Measurements from ENCODE around the gene KIF19. TPM values are rescaled to one million over a fixed set of nuclear protein-coding genes. Genes with fewer than 3 reads are reported as not detected.

The KIF19 gene
- total and polyA plus RNA-seq, 10 of the 15 experiments (the other 5 are each of a cell fraction or from before 2014, with no cell fraction given) = 0.06 to 0.07 TPM; not detected in 8

DNA sequence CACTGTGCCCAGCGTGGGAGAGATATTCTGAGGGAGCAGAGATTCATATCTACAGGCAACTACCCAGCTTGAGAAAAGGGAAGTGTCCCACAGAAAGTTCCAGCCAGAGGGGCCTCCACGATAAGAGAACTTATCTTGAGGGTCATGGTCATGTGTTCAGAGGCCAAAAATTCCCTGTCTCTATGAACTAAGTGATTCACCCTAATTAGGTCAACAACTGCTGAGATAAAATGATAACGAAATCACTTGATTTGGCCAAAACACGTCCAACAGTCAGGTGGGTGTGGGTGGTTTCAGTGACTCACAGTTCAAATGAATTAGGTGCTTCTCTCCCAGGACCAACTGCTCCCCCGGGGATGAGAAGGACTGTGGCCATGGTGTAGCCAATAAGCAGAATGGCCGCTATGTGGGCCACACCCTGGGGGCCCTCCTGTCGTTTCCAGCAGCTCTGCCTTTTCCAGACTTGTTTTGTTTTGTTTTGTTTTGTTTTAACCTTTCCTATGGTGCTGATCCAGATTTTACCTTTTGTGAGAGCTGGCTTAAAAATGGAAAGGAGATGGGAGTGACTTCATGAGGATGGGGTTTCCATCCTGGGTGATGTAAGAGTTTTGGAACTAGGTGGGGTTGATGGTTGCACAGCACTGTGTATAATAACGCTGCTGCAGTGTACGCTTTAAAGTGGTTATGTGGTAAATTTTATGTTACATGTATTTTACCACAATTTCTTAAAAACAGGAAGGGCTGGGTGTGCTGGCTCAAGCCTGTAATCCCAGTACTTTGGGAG lies 43.2 kb upstream of the KIF19 start (continued):
- TF ChIP-seq, protein P1, sequence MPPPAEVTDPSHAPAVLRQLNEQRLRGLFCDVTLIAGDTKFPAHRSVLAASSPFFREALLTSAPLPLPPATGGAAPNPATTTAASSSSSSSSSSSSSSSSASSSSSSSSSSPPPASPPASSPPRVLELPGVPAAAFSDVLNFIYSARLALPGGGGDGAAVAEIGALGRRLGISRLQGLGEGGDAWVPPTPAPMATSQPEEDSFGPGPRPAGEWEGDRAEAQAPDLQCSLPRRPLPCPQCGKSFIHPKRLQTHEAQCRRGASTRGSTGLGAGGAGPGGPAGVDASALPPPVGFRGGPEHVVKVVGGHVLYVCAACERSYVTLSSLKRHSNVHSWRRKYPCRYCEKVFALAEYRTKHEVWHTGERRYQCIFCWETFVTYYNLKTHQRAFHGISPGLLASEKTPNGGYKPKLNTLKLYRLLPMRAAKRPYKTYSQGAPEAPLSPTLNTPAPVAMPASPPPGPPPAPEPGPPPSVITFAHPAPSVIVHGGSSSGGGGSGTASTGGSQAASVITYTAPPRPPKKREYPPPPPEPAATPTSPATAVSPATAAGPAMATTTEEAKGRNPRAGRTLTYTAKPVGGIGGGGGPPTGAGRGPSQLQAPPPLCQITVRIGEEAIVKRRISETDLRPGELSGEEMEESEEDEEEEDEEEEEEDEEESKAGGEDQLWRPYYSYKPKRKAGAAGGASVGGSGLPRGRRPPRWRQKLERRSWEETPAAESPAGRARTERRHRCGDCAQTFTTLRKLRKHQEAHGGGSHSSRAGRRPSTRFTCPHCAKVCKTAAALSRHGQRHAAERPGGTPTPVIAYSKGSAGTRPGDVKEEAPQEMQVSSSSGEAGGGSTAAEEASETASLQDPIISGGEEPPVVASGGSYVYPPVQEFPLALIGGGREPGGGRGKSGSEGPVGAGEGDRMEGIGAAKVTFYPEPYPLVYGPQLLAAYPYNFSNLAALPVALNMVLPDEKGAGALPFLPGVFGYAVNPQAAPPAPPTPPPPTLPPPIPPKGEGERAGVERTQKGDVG (CRISPR knock-in tag; IDR thresholded peaks at IDR 0.05) = no peak
- TF ChIP-seq FOS (IDR thresholded peaks at IDR 0.05; ENCODE audit: borderline replicate concordance, extremely low read depth, insufficient read length) = no peak
- no peak for TF ChIP-seq RAD21 (IDR thresholded peaks at IDR 0.05; ENCODE audit: insufficient read depth, low read depth, low read length)
- no peak for TF ChIP-seq SMC3 (IDR thresholded peaks at IDR 0.05; ENCODE audit: borderline replicate concordance, low read length)
- TF ChIP-seq ZNF384 (IDR thresholded peaks at IDR 0.05; ENCODE audit: borderline replicate concordance, low read depth, low read length) = no peak
- TF ChIP-seq, protein P2, sequence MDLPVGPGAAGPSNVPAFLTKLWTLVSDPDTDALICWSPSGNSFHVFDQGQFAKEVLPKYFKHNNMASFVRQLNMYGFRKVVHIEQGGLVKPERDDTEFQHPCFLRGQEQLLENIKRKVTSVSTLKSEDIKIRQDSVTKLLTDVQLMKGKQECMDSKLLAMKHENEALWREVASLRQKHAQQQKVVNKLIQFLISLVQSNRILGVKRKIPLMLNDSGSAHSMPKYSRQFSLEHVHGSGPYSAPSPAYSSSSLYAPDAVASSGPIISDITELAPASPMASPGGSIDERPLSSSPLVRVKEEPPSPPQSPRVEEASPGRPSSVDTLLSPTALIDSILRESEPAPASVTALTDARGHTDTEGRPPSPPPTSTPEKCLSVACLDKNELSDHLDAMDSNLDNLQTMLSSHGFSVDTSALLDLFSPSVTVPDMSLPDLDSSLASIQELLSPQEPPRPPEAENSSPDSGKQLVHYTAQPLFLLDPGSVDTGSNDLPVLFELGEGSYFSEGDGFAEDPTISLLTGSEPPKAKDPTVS (IDR thresholded peaks at IDR 0.05; ENCODE audit: low read depth, low read length) = no peak
- TF ChIP-seq RBBP5 (conservative IDR thresholded peaks at IDR 0.05) = no peak
- TF ChIP-seq, protein P3, sequence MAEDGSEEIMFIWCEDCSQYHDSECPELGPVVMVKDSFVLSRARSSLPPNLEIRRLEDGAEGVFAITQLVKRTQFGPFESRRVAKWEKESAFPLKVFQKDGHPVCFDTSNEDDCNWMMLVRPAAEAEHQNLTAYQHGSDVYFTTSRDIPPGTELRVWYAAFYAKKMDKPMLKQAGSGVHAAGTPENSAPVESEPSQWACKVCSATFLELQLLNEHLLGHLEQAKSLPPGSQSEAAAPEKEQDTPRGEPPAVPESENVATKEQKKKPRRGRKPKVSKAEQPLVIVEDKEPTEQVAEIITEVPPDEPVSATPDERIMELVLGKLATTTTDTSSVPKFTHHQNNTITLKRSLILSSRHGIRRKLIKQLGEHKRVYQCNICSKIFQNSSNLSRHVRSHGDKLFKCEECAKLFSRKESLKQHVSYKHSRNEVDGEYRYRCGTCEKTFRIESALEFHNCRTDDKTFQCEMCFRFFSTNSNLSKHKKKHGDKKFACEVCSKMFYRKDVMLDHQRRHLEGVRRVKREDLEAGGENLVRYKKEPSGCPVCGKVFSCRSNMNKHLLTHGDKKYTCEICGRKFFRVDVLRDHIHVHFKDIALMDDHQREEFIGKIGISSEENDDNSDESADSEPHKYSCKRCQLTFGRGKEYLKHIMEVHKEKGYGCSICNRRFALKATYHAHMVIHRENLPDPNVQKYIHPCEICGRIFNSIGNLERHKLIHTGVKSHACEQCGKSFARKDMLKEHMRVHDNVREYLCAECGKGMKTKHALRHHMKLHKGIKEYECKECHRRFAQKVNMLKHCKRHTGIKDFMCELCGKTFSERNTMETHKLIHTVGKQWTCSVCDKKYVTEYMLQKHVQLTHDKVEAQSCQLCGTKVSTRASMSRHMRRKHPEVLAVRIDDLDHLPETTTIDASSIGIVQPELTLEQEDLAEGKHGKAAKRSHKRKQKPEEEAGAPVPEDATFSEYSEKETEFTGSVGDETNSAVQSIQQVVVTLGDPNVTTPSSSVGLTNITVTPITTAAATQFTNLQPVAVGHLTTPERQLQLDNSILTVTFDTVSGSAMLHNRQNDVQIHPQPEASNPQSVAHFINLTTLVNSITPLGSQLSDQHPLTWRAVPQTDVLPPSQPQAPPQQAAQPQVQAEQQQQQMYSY (CRISPR knock-in tag; IDR thresholded peaks at IDR 0.05) = no peak
- TF ChIP-seq SUPT20H (IDR thresholded peaks at IDR 0.05; ENCODE audit: borderline replicate concordance, control insufficient read depth, low read depth, low read length) = no peak
- TF ChIP-seq, protein P4, sequence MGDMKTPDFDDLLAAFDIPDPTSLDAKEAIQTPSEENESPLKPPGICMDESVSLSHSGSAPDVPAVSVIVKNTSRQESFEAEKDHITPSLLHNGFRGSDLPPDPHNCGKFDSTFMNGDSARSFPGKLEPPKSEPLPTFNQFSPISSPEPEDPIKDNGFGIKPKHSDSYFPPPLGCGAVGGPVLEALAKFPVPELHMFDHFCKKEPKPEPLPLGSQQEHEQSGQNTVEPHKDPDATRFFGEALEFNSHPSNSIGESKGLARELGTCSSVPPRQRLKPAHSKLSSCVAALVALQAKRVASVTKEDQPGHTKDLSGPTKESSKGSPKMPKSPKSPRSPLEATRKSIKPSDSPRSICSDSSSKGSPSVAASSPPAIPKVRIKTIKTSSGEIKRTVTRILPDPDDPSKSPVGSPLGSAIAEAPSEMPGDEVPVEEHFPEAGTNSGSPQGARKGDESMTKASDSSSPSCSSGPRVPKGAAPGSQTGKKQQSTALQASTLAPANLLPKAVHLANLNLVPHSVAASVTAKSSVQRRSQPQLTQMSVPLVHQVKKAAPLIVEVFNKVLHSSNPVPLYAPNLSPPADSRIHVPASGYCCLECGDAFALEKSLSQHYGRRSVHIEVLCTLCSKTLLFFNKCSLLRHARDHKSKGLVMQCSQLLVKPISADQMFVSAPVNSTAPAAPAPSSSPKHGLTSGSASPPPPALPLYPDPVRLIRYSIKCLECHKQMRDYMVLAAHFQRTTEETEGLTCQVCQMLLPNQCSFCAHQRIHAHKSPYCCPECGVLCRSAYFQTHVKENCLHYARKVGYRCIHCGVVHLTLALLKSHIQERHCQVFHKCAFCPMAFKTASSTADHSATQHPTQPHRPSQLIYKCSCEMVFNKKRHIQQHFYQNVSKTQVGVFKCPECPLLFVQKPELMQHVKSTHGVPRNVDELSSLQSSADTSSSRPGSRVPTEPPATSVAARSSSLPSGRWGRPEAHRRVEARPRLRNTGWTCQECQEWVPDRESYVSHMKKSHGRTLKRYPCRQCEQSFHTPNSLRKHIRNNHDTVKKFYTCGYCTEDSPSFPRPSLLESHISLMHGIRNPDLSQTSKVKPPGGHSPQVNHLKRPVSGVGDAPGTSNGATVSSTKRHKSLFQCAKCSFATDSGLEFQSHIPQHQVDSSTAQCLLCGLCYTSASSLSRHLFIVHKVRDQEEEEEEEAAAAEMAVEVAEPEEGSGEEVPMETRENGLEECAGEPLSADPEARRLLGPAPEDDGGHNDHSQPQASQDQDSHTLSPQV (IDR thresholded peaks at IDR 0.05) = no peak; the same call in 1 of the 2 replicates
- no peak; the same call in 1 of the 2 replicates for TF ChIP-seq MYB (IDR thresholded peaks at IDR 0.05; ENCODE audit: borderline replicate concordance, low read depth, low read length)
- TF ChIP-seq ZNF217 (IDR thresholded peaks at IDR 0.05) = no peak
- TF ChIP-seq, protein P5, sequence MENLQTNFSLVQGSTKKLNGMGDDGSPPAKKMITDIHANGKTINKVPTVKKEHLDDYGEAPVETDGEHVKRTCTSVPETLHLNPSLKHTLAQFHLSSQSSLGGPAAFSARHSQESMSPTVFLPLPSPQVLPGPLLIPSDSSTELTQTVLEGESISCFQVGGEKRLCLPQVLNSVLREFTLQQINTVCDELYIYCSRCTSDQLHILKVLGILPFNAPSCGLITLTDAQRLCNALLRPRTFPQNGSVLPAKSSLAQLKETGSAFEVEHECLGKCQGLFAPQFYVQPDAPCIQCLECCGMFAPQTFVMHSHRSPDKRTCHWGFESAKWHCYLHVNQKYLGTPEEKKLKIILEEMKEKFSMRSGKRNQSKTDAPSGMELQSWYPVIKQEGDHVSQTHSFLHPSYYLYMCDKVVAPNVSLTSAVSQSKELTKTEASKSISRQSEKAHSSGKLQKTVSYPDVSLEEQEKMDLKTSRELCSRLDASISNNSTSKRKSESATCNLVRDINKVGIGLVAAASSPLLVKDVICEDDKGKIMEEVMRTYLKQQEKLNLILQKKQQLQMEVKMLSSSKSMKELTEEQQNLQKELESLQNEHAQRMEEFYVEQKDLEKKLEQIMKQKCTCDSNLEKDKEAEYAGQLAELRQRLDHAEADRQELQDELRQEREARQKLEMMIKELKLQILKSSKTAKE (IDR thresholded peaks at IDR 0.05; ENCODE audit: low read depth, poor library complexity, severe bottlenecking) = no peak
